GM19238 (cell line): Measurements from ENCODE around the gene TNFRSF4.

ENCODE experiments used
- DNase-seq: peaks from one replicate; pipeline ENCODE4 v3.0.0; 2011; ENCODE audit warnings: low spot score; ENCODE audit not compliant: insufficient read length

TNFRSF4 gene

DNA sequence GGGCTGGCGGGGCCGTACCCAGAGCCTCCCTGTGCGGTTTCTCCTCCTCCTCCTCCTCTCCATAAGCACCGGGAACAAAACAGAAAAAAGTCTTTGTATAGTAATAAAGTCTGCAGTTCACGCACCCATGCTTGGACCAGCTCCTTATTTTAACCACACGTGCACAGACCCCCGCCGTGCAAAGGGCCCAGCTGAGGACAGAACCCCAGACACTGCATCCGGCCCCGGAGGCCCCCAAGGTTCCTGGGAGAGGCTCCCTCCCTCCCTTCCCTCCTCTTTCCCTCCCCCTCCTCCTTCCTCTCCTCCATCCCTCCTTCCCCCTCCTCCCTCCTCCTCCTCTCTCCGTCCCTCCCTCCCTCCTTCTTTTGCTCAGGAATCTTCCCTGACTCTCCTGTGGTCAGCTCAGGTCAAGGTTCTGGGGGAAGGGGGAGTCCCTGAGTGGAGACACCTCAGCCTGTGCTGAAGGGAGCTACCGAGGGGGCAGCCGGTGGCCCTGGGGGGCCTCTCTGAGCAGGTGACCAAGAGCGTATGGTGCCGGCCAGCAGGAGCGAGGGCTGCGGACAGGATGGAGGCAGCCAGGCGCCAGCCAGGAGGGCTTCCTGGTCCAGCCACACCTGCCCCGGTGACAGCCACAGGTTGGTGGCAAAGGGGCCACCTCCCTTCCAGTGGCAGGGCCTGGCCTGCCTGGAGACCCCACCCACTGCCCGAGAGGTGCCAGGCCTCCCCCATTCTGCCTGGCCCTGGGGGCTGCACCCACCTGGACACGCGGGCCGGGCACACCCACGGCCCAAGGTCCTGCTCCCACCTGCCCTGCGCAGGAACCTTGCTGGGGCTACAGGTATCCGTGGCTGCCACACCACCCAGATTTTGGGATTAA is 43.5 kb downstream of the TNFRSF4 start:
- no peak for DNase-seq

DNA sequence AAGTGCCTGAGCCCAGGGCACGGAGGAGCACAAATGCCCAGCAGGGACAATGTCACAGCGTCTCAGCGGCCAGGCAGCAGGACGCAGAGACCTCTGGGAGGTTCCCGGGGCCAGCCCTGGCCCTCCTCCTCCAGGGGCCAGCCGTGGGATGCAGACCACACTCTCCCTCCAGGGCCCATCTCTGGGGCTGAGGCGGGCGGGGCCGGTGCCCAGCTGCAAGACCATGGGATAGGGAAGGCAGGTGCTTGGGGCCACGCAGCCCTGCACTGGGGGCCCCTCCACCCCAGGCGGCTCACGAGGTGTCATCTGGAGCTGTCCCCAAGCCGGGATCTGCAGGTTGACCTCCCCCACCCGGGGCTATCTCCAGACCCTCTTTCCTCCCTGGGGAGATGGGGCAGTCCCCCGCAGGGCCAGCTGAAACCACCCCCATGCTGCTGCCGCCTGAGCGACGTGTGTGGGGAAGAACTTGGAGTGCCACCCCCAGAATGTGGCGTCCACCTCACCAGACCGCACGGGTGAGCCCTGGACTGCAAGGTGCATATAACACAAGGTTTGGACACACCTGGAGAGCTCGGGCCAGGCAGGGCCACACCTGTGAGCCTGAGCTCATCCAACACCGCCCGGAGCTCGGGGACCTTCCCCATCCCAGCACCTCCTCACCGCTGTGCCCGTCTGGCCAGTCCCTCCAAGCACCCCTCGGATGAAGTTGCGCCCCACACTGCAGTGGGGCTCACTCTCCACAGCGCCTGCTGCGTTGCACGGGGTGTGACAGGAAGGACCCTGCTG is 44.3 kb downstream of the TNFRSF4 start:
- no peak for DNase-seq

- DNase-seq: no peak
Measured at GRCh38 chr1:1168451-1169411, 45.2 kb downstream of the TNFRSF4 start.

DNA sequence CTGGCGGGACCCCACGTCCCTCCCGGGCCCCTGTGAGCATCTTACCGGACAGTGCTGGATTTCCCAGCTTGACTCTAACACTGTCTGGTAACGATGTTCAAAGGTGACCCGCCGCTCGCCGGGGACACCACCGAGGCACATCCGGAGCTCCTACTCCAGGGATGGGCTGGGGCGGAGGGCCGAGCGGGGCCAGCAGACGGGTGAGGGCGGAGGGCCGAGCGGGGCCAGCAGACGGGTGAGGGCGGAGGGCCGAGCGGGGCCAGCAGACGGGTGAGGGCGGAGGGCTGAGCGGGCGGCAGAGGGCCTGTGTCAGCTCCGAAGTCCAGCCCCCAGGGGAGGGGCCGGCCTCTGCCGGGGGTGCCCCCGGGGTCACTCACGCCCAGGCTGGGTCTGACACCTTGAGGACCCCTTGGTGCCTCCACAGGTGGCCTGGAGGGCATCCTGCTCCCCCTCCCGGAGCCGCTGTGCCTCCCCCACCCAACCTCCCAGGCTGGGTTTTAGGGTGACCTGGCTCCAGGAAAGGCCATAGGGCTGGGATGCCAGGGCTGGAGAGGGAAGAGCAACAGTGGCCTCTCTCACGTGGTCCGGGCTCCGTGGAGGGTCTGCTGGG is 46.0 kb downstream of the TNFRSF4 start:
- DNase-seq: no peak

DNA sequence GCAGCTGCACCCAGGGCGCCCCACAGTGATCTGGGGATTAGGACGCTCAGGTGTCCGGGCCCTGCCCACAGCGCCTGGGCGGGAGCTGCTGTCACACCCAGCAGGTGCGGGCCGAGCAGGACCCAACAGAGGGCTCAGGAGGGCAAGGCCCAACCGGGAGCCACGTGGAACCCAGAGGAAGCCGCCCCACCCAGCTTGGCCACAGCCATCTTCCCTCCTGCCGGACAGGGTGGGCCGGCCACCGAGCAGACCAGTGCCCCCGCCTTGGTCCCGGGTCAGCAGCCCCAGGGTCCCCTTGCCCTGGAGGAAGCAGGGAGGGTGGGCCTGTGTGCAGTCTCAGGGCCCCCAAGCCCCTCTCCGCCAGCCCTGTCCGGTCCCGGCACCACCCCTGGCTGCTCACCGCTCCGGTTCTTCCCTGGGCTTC is 46.5 kb downstream of the TNFRSF4 start:
- no peak for DNase-seq

DNA sequence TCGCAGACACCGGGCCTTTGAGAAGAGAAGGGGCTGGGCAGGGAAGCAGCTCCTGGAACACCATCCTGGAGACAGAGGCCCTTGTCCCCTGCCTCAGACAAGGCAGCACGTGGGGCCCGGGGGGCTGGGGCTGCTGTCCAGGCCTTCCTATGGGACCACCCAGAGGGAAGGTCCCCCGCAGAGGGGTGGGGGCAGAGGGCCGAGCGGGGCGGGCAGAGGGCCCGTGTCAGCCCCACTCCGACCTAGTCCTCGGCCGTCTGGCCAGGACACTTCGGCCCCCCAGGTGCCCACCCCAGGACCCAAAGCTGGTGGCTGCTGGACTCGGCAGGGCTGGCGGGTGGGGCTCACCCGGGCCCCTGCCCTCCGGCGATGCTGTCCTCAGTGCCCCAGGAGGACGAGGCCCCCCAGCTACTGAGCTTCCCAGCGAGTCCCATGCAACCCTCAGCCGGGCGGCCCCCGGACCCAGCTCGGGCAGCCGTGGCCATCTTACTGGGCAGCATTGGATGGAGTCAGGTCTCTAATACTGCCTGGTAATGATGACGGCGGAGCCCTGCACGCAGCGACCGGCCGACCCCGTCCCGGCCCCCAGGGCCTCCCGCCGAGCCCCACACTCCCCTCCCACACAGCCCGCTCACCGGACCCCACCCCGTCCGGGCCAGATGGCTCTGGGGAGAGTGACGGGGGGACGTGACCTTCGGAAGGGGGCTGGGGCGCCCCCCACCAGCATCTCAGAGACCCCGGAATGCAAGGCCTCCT is 47.1 kb downstream of the TNFRSF4 start:
- no peak for DNase-seq

GRCh38 chr1:1165900-1166421 is 48.0 kb downstream of the TNFRSF4 start:
- DNase-seq: no peak

GRCh38 chr1:1165485-1165884 is 48.5 kb downstream of the TNFRSF4 start:
- DNase-seq: no peak

GRCh38 chr1:1164701-1165451 is 49.1 kb downstream of the TNFRSF4 start:
- DNase-seq: no peak

DNA sequence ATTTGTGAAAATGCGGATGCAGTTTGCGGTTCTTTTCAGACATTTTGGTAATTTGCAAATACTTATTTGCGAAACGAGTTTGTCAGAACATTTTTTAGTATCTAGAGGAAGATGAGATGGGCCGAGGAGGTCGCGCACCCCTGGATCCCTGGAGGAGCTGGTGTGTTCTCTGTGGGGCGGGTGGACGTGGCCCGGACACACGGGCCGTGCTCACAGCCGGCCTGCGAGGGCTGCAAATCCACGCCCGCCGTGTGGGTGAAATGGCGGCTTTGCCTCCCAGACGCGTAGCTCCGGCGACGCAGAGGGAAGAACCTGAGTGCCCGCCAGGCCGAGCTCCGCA is 49.6 kb downstream of the TNFRSF4 start:
- DNase-seq: no peak

DNA sequence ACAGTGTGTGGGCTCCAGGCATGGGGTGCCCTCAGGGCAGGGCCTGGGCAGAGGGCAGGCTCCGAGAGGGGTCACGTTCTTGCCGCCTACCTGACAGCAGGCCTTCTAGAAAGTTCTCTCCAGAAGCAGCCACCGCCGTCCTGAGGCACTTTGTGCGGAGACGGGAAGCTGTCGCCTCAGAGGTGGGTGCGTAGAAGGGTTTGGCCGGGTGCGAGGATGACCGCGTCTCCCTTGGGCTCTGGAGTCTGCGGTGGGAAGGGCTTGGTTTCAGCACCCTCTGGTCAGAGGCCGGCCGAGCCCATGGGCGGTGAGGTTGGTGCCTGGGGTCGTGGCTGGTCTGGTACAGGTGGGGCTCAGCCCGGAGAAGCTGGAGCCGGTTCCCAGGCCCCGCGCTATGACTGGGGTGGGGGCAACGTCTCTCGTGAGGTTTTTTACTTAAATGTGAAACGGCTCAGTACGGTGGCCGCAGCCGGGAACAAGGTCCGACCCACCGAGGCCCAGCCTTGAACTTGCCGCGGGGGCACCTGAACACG is 50.3 kb downstream of the TNFRSF4 start:
- DNase-seq: no peak

- no peak for DNase-seq
Measured at GRCh38 chr1:1162597-1163537, 51.1 kb downstream of the TNFRSF4 start.

- no peak for DNase-seq
Measured at GRCh38 chr1:1161683-1162079, 52.3 kb downstream of the TNFRSF4 start.
